Hematopoietic multipotent progenitor cell treated with erythropoietin and hydrocortisone succinate and interleukin-3 and kit ligand, for 17 days (in vitro differentiated cells): ENCODE results near the gene ZBTB40.

Experiments used
- DNase-seq: peaks from one replicate; pipeline ENCODE4 v3.0.0-alpha.2; 2015; ENCODE audit warnings: low spot score

Gene ZBTB40

DNA sequence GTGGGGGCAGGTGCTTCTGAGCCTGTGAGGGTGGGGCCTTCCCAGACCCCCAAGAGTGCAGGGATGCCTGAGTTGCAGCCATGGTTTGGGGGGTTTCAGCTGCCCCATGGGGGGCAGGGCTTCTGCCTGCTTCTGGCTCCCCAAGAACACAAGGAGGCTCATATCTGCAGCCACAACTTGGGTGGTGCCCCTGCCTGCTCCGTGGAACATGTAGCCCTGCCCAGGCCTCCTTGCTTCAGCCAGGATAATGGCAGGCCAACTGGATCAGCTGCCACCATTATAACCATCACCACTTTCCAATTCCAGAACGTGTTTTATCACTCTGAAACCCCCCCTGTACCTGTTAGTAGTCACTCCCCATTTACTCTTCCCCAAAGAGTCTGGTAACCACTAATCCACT, 14.0 kb downstream of the ZBTB40 start:
- no peak for DNase-seq

DNA sequence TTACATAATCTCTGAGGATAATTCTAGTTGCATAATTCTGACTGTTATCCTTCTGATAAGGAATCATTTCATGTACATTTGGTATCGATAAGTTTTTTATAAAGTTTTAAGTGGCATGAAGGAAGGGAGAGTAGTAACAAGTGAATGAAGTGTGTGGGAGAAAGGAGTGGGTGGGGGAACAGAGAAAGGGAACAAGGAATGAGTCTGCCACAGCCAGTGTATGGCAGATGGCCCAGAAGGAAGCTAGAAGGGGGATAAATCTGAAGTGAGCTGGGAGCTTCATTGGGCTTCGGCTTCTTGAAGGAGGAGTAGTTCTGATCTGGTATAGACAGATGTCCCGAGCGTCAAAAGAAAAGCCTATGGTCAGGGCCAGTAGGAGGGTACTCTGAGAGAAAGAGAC, 18.6 kb downstream of the ZBTB40 start:
- DNase-seq, result no peak

DNA sequence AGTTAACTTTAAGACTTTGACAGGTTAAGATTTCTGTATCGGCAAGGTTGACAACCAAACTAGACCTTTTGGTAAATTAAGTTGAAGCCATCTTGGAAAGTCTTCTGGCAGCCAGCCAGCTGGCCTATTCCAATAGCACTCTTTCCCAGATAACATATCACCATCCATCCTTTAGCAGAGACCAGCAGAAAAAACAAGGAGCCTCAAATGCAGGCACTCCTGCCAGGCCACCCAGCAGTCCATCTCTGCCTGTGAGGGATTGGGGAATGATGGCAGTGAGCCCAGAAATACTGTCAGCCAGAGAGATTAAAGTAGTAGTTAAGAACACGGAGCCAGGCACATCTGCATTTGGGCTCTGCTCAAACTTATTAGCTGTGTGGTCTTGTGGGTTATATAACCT, 19.4 kb downstream of the ZBTB40 start:
- peak; percentile 36 for DNase-seq

DNA sequence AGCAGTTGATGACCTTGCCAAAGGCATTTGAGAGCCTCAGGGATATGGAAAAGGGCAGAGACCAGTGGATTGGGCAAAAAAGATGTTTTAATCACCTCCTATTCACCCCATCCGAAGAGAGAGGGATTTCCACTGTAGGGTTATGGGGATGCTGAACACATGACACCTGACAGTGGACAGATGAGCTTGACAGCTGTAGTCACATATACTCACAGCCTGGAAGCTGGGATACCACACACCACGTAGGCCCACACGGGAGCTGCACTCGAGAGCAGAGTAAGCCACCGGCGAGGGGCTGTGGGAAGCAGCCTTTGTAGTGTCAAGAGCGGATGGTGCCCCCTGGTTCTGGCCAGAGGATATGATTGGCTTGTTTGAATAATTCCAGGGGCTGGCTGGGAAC, 20.0 kb downstream of the ZBTB40 start:
- no peak for DNase-seq

GRCh38 chr1:22472596-22472995, 20.9 kb downstream of the ZBTB40 start:
- DNase-seq, result no peak

GRCh38 chr1:22473952-22474351, 22.3 kb downstream of the ZBTB40 start:
- no peak for DNase-seq

DNA sequence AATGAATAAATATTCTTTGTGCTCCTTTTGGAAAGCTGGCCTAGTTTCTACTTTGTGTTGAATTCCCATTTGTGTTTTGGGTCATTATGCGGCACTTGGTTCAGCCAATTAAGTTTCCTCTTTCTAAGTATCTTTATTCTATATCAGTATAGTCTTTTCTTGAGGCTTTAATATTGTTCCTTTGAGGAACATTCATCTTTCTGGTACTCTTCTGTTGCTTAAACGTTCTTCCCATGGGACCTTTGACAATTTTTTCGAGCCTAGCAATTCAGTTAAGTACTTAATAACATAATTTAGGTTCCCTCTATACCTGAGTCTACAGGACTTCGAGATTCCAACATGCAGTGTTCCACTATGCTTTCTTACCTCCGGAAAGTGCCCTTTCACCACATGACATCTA, 24.9 kb downstream of the ZBTB40 start:
- DNase-seq, result no peak

GRCh38 chr1:22483121-22483520, 31.5 kb downstream of the ZBTB40 start:
- no peak for DNase-seq

DNA sequence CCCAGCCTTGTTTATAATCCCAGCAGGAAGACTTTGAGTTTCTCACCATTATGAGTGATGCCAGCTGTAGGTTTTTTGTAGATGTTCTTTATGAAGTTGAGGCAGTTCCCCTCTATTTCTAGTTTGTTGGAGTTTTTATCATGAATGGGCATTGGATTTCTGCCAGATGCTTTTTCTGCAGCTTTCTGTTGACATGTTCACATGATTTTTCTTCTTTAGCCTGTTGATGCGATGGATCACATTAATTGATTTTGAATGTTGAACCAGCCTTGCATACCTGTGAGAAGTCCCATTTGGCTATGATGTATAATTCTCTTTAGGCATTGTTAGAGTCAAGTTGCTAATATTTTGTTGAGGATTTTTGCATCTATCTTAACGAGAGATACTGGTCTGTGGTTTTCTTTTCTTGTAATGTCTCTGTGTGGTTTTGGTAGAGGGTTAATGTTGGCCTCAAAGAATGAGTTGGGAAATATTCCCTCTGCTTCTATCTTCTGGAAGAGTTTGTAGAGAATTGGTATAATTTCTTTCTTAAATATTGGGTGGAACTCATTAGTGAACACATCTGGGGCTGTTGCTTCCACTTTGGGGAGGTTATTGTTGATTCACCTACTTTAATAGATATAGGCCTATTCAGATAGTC, 33.2 kb downstream of the ZBTB40 start:
- no peak for DNase-seq

DNA sequence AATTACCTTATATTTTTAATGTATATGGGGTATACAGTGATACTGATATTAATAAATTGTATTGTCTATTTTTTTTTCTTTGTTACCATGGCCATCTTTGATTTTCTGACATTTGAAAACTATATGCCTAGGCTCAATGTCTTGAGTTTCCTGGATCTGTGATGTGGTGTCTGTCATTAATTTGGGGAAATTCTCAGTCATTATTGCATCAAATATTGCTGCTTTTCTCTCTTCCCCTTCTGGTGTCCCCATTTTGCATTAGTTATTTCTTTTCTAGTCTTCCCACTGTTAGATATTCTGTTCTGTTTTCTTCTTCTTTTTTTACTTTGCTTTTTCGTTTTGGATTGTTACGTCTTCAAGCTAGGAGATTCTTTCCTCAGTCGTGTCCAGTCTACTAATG, 33.8 kb downstream of the ZBTB40 start:
- no peak for DNase-seq

DNA sequence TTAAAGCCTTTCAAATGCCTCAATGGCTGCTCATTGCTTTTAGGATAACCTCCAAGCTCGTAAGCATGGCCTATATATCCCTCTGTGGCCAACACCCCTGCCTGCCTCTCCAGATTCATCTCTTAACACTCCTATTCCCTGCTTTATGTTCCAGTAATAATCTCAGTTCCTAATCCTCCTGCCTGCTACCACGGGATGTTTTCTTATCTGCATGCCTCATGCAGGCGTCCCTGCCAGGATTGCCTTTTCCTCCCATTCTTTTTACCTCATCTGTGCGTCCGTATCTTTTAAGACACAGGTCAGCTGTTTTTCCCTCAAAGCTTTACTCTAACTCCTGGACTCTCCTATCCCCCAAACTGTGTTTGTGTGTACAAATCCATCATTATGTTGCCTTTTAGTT, 36.1 kb downstream of the ZBTB40 start:
- no peak for DNase-seq

DNA sequence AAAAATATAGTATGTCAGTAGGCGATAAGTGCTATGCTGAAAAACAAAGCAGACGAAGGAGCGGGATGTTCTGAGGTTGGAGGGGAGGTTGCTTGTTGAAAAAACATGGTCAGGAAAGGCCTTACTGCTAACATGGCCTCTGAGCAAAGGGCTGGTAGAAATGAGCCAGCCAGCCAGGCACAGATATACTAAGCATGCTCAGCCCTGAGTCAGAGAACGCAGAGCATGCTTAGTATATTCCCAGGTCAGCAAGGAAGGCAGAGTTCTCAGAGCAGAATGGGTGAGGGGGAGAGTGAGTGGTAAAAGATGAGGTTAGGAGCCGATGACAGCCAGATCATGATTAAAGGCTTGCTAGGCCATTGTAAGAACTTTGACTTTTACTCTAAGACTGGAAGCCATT, 36.7 kb downstream of the ZBTB40 start:
- no peak for DNase-seq

- DNase-seq, result no peak
Observed at GRCh38 chr1:22489278-22489677, 37.6 kb downstream of the ZBTB40 start.

DNA sequence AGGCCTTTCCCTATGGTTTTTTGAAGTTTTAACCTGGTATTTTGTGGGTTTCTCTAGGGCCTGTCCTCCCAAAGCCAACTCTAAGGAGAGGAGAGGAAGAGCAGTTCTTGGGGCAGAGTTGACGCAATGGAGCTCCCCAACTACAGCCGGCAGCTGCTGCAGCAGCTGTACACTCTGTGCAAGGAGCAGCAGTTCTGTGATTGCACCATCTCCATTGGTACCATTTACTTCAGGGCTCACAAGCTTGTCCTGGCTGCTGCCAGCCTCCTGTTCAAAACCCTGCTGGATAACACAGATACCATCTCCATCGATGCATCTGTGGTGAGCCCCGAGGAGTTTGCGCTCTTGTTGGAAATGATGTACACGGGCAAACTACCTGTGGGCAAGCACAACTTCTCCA, 38.2 kb downstream of the ZBTB40 start:
- no peak for DNase-seq

- DNase-seq, result no peak
Observed at GRCh38 chr1:22490309-22490708, 38.7 kb downstream of the ZBTB40 start.

- DNase-seq, result no peak
Observed at GRCh38 chr1:22491995-22492715, 40.5 kb downstream of the ZBTB40 start.

GRCh38 chr1:22494144-22494543, 42.5 kb downstream of the ZBTB40 start:
- no peak for DNase-seq

- no peak for DNase-seq
Observed at GRCh38 chr1:22494943-22495579, 43.4 kb downstream of the ZBTB40 start.

DNA sequence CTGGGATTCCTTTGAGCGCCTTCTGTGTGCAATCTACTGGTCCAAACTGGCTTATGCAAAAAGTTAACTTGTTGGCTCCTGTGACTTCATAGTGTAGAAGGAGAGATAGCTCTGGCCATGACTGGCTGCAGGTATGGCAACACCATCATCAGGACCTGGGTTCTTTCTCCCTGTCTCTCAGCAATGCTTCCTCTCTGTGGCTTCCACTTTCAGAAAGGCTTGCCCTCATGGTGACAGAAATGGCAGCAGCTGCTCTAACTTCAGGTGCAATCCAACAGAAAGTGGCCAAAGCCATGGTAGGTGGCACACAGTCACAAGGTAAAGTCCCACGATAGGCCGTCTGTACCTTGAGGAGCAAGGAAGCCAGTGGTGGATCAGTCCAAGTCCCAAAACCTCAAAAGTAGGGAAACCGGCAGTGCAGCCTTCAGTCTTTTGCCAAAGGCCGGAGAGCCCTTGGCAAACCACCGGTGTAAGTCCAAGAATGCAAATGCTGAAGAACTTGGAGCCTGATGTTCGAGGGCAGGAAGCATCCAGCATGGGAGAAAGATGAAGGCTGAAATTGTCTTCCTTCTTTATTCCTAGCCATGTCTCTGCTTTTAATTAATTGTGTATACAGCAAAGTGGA, 45.0 kb downstream of the ZBTB40 start:
- DNase-seq, result no peak

DNA sequence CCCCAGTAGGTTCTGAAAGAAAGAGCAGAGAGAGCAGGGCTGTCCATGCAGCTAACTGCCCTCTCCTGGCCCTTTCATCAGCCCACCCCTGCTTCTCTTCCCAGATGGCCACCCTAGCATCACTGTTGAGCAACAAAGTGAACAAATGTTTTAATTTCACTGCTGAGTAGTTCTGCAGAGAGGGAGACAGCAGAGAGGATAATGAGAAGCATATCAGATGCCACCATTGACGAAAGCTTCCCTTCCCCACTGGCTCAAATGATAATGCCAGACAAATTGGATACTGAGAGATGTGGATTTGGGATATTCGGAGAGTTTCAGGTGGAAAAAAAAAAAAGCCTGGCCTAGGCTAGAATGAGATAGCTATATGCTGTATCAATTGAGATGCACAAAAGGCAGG, 46.8 kb downstream of the ZBTB40 start:
- DNase-seq, result no peak

- no peak for DNase-seq
Observed at GRCh38 chr1:22500058-22500457, 48.4 kb downstream of the ZBTB40 start.

DNA sequence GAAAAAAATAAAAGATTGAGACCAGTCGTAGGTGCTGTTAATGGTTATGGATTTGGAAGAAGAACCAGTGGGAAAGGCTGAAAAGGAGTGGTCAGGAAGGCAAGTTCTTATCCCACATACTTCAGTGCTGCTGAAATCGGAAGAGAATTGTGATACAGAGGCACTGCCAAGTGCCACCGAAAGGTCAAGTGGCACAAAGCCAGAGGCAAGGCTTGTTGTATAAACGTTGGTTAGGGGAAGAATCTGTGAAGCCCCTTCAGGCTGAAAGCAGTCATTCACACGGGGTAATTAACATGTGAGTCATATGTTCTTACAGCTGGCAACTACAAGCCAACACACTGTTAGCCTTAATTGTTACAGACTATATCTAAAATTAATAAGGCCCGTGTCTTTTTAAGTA, 48.8 kb downstream of the ZBTB40 start:
- DNase-seq, result no peak

- no peak for DNase-seq
Observed at GRCh38 chr1:22502202-22502601, 50.6 kb downstream of the ZBTB40 start.
